GM13976 (cell line): ENCODE data around the gene NARF.

ENCODE experiments used
- DNase-seq: peaks from one replicate; pipeline ENCODE4 v3.0.0; 2012; ENCODE audit warnings: low spot score
- in situ Hi-C: fragments of 300-500 bp; cut with MboI; formaldehyde crosslinking; loops from one replicate; pipeline ENCODE4 v1.12.0; 2022; ENCODE audit warnings: low sequenced_read_pairs, mixed read lengths, inconsistent platforms; ENCODE audit not compliant: unreplicated experiment
- TF ChIP-seq, protein P1 (sequence below): IDR thresholded peaks from 2 replicates; pipeline ENCODE4 v1.5.1; 2012; ENCODE audit warnings: borderline replicate concordance, mild to moderate bottlenecking; ENCODE audit not compliant: insufficient read depth; ENCODE audit errors: extremely low read depth, missing control alignments, control extremely low read depth

NARF gene

DNA sequence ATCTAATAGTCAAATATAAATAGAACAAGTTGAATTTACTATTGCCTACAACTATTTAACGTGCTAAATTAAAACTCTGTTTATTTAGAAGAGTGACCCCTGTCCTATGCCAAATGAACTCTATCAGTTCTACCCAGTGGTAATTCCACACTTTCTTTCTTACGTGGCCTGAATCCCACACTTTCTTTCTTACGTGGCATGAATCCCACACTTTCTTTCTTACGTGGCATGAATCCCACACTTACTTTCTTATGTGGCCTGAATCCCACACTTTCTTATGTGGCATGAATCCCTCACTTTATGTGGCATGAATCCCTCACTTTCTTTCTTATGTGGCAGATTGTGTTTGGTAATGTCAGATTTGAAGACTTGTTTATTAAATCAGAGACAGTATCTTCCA is 67.2 kb downstream of the NARF start:
- in situ Hi-C loops: no loop called here

DNA sequence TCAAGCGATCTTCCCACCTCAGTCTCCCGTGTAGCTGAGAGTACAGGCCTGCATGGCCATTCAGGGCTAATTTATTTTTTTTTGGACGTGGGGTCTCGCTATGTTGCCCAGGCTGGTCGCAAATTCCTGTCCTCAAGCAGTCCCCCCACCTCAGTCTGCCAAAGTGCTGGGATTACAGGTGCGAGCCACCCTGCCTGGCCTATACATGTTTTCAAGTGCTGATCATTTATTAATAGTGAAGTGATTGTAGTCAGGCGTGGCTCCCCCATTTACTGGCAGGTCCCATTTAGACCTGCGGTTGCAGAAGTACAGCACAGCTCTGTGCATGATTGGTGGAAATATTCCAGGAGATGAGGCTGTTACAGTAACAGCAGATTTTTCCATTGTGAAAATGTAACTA is 69.4 kb downstream of the NARF start:
- DNase-seq: no peak
- in situ Hi-C loops: no loop called here
- TF ChIP-seq, protein P1, sequence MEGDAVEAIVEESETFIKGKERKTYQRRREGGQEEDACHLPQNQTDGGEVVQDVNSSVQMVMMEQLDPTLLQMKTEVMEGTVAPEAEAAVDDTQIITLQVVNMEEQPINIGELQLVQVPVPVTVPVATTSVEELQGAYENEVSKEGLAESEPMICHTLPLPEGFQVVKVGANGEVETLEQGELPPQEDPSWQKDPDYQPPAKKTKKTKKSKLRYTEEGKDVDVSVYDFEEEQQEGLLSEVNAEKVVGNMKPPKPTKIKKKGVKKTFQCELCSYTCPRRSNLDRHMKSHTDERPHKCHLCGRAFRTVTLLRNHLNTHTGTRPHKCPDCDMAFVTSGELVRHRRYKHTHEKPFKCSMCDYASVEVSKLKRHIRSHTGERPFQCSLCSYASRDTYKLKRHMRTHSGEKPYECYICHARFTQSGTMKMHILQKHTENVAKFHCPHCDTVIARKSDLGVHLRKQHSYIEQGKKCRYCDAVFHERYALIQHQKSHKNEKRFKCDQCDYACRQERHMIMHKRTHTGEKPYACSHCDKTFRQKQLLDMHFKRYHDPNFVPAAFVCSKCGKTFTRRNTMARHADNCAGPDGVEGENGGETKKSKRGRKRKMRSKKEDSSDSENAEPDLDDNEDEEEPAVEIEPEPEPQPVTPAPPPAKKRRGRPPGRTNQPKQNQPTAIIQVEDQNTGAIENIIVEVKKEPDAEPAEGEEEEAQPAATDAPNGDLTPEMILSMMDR: no peak

More for the DNA sequence above, 67.2 kb downstream of the NARF start:
- TF ChIP-seq, protein P1: no peak
- no peak for DNase-seq

DNA sequence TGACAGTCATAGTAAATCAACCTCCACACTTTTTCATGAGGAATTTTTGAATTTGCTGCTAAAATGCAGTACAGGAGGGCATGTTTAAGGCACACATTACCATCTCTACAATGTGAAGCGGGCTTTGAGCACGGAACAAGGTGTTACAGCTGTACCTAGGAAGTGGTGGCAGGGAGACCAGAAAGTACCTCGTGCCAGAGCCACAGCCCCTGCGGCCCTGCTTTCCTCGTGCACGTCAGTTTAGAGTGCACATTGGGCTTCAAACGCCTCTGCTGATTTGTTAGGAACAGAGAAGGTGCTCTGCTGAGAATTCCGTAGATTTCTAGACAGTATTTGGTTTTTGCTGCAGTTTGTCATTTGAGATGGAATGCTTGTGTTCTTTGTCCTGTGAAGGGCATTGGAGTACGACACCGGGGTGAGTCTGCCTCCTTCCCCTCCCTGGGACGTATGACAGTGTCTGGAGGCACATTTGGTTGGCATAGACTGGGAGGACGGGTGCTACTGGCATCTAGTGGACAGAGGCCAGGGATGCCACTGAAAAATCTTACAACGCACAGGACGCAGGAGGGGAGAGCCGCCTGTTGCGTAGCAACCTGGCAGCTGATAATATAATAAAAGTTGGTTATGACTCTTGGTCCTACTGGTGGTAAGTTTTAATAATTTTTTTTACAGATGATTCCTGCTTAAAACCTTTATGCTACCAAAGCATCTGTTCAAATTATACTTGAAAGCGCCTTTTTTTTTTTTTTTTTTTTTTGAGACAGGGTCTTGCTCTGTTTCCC is 70.1 kb downstream of the NARF start:
- TF ChIP-seq, protein P1: peak; percentile 11
- in situ Hi-C loops: no loop called here
- DNase-seq: no peak

DNA sequence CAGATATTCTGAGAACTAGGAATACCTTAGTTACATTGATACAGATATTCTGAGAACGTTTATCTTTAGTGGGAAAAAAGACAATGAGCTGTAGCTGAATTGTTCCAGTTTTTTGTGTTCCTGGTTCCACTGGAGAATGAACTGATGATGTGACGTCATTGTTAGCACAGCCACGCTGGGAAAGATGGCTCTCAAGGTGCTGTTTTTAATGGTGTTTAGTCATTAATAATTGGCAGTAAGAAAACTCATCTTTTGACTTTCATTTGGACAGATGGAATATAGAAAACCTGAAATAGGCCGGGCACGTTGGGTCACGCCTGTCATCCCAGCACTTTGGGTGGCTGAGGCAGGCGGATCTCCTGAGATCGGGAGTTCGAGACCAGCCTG is 71.4 kb downstream of the NARF start:
- no peak for DNase-seq
- TF ChIP-seq, protein P1: no peak
- in situ Hi-C loops: no loop called here

DNA sequence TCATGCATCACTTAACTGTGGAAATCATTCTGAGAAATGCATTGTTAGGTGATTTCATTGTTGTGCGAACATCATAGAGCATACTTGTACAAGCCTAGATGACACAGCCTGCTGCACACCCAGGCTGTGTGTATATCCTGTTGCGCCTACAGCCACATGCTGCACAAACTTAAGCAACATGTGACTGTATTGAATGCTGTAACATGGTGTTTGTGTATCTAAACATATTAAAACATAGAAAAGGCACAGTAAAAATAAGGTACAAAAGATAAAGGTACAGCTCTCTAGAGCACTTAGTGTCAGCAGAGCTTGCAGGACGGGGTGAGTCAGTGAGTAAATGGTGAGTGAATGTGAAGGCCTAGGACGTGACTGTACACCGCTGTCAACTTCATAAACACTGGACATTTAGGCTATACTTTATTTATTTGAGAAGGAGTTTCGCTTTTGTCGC is 72.9 kb downstream of the NARF start:
- TF ChIP-seq, protein P1: no peak
- DNase-seq: no peak
- in situ Hi-C loops: no loop called here

DNA sequence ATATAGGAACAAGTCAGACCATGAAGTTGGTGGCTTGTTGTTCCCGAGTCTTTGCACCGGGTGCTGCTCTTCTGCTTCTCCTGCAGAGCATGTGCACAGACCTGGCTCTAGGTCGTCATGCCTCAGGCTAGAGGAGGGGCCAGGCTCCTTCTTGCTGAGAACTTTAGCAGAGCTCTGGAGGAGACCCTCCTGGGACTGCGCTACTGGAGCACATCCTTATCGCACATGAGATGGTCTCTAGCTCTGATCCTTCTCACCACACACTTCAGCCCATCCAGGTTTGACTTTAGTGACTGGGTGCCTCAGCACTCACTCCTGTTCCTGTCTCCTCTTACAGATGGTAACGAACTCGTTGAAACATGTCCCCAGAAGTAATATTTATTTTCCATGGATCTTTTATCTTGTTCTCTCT is 75.9 kb downstream of the NARF start:
- TF ChIP-seq, protein P1: no peak
- no peak for DNase-seq
- in situ Hi-C loops: no loop called here
